ENCODE measurements around the gene SULT1A1. TPM values are rescaled to one million over a fixed set of nuclear protein-coding genes. Genes with fewer than 3 reads are reported as not detected.
"Not testable (repeated sequence)": the region's sequence is repeated elsewhere in the genome, so short reads cannot be mapped to it uniquely, and the experiment has no call there.

SULT1A1 gene
- total RNA-seq, 4 donors from 2014 or later = 44.1 to 80.8 (median 56.7) TPM

DNA sequence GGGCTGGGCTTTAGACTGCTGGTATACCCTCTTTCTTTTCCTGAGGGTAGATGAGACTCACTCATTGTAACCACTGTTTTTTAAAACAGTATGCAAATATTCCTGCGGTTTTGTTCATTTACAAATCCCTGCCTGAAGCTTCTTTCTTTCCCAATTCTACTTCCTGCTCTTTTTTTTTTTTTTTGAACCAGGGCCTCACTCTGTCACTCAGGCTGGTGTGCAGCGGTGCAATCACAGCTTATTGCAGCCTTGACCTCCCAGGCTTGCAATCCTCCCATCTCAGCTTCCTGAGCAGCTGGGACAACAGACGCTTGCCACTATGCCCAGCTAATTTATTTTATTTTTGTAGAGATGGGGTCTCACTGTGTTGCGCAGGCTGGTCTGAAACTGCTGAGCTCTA is 8.0 kb upstream of the SULT1A1 start:
- ATAC-seq (ENCODE audit: low FRiP score) = no peak
- DNase-seq (ENCODE audit: low spot score) = no peak
- TF ChIP-seq, protein P1, sequence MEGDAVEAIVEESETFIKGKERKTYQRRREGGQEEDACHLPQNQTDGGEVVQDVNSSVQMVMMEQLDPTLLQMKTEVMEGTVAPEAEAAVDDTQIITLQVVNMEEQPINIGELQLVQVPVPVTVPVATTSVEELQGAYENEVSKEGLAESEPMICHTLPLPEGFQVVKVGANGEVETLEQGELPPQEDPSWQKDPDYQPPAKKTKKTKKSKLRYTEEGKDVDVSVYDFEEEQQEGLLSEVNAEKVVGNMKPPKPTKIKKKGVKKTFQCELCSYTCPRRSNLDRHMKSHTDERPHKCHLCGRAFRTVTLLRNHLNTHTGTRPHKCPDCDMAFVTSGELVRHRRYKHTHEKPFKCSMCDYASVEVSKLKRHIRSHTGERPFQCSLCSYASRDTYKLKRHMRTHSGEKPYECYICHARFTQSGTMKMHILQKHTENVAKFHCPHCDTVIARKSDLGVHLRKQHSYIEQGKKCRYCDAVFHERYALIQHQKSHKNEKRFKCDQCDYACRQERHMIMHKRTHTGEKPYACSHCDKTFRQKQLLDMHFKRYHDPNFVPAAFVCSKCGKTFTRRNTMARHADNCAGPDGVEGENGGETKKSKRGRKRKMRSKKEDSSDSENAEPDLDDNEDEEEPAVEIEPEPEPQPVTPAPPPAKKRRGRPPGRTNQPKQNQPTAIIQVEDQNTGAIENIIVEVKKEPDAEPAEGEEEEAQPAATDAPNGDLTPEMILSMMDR (IDR thresholded peaks at IDR 0.05) = no peak

DNA sequence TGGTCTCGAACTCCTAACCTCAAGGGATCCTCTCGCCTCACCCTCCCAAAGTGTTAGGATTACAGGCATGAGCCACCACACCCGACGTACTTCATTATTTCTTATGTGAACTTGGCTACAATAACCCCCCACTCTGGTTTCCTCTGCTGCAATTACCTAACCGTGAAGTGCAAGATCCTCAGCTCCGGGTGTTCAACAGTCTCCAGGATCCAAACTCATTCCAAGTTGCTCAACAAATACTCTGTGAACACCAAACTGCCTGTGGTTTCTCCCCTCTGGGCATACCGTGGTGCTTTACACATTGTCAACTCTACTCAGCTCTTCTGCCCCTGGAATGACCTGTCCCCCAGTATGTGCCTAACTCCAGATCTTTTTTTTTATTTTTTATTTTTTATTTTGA is 6.8 kb upstream of the SULT1A1 start:
- ATAC-seq (ENCODE audit: low FRiP score) (no peak), DNase-seq (ENCODE audit: low spot score) (no peak)
- TF ChIP-seq, protein P1 (IDR thresholded peaks at IDR 0.05) = no peak

DNA sequence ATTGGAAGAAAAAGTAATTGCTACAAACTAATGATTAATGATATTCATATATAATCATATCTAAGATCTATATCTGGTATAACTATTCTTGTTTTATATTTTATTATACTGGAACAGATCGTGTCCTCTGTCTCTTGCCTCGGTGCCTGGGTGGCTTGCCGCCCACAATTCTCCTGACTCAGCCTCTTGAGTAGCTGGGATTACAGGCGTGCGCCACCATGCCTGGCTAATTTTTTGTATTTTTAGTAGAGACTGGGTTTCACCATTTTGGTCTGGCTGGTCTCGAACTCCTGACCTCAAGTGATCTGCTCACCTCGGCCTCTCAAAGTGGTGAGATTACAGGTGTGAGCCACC is 6.4 kb upstream of the SULT1A1 start:
- not testable (repeated sequence) for ATAC-seq (ENCODE audit: low FRiP score); DNase-seq (ENCODE audit: low spot score)

DNA sequence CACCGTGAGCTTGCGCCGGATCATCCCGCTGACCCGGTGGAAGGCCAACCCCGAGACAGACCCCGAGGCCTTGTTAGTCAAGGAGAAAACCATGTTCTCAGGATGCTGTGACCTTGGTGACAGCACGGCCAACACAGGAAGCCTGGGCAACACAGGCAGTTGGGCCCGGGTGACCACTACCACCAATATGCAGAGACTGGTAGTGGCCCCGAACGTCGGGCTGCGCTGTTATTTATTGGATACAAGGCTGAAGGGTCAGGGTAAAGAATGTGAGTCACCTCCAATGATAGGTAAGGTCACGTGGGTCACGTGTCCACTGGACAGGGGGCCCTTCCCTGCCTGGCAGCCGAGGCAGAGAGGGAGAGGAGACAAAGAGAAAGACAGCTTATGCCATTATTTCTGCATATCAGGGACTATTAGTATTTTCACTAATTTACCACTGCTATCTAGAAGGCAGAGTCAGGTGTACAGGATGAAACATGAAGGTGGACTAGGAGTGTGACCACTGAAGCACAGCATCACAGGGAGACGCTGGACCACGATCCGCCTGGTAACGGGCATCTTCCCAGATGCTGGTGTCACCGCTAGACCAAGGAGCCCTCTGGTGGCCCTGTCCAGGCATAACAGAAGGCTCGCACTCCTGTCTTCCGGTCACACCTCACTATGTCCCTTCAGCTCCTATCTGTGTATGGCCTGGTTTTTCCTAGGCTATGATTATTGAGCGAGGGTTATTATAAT is 5.8 kb upstream of the SULT1A1 start:
- not testable (repeated sequence) for DNase-seq (ENCODE audit: low spot score)

DNA sequence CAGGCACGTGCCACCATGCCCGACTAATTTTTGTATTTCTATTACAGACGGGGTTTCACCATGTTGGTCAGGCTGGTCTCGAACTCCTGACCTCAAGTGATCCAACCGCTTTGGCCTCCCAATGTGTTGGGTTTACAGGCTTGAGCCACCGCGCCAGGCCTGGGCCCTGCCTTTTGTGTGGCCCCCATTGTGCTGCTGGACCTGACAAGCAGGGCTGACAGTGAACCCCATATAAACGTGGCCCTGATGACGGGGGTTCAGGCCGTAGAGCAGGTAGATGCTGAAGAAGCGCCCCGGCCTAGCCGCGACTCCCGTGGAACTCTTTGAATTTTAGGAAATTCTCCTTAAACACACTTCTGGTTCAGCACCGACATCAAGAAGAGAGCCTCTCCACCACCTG is 4.7 kb upstream of the SULT1A1 start:
- DNase-seq (ENCODE audit: low spot score); ATAC-seq (ENCODE audit: low FRiP score): not testable (repeated sequence)

More for the DNA sequence above, 5.8 kb upstream of the SULT1A1 start:
- not testable (repeated sequence) for ATAC-seq (ENCODE audit: low FRiP score)

DNA sequence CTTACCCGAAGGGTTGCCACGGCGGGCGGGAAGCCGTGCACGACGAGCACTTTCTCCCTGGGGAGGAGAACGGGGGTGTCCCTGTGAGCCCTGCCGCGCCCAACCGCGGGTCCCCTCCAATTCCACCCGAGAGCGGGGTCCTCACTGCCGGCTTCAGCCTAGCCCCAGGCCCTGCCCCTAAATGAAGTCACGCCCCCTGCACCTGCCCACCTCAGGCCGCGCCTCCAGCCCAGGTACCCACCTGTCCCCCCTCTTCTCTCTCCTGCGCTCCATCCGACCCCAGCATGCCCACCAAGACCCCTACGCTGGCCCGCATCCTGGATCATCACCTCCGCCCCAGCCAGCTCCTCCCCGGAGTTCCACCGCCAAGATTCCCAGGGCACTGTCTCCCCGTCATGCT is 4.1 kb upstream of the SULT1A1 start:
- not testable (repeated sequence) for ATAC-seq (ENCODE audit: low FRiP score); DNase-seq (ENCODE audit: low spot score)

DNA sequence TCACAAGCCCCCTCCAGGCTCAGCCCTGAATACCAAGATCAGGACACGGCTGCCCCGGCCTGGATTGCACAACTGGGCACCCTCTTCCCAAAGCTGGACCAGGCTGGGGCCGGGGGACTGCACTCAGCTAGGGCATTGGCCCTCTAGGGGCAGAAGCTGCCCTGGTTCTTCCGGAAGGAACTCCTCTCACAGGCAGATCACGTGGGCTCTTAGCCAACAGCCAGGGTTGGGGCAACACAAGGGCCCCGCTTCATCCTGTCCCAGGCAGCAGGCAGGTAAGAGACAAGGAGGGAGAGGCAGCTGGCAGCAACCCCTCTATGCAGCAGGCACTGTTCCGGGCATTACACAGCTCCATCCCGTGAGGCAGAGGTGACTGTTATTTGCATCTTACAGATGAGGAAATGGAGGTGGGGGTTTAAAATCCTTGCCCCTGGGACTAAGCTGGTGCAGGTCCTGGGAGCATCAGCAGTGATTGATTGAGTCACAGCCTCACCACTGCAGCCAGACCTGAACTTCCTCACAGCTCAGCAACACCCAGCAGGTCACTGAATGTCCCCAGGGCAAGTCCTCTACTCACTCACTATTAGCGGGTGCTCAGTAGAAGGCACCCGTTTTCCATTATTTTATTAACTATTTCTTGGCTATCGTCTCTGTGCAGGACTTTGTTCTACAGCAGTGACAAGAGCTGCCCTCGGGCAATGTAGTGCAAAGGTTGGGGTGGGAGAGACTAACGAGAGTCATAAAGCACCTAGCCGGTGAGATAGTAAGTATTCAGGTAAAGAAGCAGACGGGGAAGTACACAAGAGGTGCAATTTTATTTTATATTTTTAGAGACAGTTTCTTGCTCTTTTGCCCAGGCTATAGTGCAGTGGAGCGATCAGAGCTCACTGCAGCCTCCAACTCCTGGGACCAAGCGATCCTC is 2.8 kb upstream of the SULT1A1 start:
- not testable (repeated sequence) for DNase-seq (ENCODE audit: low spot score); ATAC-seq (ENCODE audit: low FRiP score)

DNA sequence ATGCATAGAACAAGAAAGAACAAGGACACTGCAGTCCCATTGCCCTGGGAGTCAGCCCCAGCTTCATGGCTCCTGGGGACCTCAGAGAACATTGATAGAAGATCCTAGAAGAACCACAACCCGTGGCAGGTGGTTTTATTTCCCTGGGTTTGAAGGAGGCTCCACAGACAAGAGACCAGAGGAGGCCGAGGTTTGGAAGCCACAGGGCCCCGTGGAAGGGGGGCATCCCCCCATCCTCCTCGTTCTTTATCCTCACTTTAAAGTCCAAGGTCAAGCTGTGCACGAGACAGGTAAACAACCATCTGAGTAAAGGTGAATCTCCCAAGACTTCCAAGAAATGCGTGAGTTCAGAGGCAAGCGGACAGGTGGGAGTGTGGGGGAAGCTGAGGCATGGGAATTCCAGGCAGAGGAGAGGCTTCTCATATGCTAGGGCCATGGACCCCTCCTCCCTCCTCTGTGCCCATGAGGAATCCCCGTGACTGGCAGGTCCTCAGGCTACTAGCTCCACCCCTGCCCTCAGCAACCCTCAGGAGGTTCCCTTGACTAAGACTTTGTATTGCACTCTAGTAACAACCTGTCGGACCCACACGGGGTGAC is 849 bp upstream of the SULT1A1 start:
- TF ChIP-seq, protein P1 (IDR thresholded peaks at IDR 0.05) = no peak
- ATAC-seq (ENCODE audit: low FRiP score) = no peak
- DNase-seq (ENCODE audit: low spot score) = no peak

DNA sequence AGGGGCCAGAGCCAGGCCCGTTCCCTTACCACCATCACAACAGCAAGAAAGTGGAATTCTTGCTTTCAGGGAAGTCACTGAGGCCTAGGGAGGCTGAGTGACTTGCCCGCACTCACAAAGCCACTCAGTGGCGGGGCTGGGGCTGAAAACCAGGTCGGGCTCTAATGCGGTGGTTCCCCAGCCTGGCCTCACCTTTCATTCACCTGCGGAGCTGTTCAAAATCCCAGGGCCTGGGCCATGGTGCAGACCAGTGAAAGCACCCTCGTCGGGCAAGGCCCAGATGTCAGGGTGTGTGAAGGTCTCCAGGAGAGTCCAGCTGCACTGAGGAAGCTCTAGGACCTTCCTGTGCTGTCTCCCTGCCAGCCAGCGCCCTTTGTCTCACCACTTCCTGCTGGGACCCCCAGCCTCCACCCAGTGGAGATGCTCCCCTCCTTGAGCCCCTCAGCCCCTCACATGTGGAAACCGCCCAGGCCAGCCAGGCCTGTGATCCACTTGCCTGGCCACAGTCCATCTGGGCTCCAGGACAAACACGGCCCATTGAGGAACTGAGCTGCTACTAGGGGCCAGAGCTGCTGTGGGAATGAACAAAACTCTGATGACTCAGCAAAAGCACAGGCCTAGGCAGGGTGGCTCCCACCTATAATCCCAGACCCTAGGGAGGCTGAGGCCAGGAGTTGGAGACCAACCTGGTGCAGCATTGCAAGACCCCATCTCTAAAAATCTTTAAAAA is 812 bp downstream of the SULT1A1 start:
- DNase-seq (ENCODE audit: low spot score); ATAC-seq (ENCODE audit: low FRiP score): not testable (repeated sequence)

DNA sequence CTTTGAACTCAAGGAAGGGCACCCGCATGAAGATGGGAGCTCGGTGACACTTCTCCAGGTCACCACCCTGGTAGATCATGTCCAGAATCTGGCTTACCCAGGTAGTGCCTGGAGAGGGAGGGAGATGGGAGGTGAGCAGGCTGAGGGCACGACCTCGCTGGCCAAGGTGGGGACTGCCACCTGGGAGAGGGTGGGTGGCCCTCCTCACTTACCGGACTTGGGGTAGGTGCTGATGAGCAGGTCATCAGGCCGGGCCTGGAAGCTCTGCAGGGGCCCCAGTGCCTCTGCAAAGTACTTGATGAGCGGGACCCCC is 1.4 kb downstream of the SULT1A1 start:
- DNase-seq (ENCODE audit: low spot score); ATAC-seq (ENCODE audit: low FRiP score): not testable (repeated sequence)

DNA sequence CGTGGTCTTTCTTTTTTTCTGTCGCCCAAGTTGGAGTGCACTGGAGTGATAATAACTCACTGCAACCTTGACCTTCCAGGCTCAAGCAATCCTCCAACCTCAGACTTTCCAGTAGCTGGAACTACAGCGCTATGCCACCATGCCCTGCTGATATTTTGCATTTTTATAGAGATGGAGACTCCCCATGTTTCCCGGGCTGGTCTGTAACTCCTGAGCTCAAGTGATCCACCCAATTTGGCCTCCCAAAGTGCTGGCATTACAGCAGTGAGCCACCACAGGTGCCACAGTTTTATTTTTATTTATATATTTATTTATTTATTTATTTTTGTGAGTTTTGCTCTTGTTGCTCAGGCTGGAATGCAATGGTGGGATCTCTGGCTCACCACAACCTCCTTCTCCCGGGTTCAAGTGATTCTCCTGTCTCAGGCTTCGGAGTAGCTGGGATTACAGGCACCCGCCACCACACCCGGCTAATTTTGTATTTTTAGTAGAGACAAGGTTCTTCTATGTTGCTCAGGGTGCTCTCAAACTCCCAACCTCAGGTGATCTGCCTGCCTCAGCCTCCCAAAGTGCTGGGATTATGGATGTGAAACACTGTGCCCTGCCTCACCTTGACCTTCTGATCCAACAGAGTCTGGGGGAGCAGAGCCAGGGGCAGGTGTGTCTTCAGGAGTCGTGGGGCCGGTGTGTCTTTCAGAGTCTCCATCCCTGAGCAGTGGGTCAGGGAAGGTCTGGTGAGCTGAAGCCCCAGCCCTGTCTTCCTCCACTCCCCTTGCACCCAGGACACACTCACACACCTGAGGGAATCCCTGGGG is 2.0 kb downstream of the SULT1A1 start:
- not testable (repeated sequence) for ATAC-seq (ENCODE audit: low FRiP score); DNase-seq (ENCODE audit: low spot score)
